Vagina (tissue), 2 donors: ENCODE results near the gene MXD4. TPM values are rescaled to one million over a fixed set of nuclear protein-coding genes. Genes with fewer than 3 reads are reported as not detected.

Experiments used
- DNase-seq, 2 donors: peaks; one replicate each; pipeline ENCODE4 v3.0.0-alpha.2; 2017; ENCODE audit errors: extremely low spot score in 2 of 2
- H3K27ac ChIP-seq: fragments of 200-600 bp; sonication (generic); one replicate; pipeline ENCODE4 v1.5.1; 2019
- H3K27me3 ChIP-seq: fragments of 200-600 bp; sonication (generic); one replicate; pipeline ENCODE4 v1.5.1; 2019
- H3K36me3 ChIP-seq, 2 donors: fragments of 200-600 bp; sonication (generic); one replicate each; pipeline ENCODE4 v1.5.1; 2017 to 2019
- H3K4me1 ChIP-seq: fragments of 200-600 bp; sonication (generic); one replicate; pipeline ENCODE4 v1.5.1; 2019
- H3K4me3 ChIP-seq, 2 donors: fragments of 200-600 bp; sonication (generic); 1 replicate in 1 of 2; 2 replicates in 1 of 2; pipeline ENCODE4 v1.5.1; 2016 to 2019
- H3K9me3 ChIP-seq: fragments of 200-600 bp; sonication (generic); one replicate; pipeline ENCODE4 v1.5.1; 2019
- POLR2A ChIP-seq, 2 donors: fragments of 450-650 bp; IDR thresholded peaks; one replicate each; pipeline ENCODE4 v1.6.1; 2017; ENCODE audit warnings: antibody characterized with exemption in 2 of 2, mild to moderate bottlenecking in 2 of 2, moderate library complexity in 2 of 2
- POLR2AphosphoS5 ChIP-seq, 2 donors: sonication (generic); formaldehyde crosslinking; IDR thresholded peaks; one replicate each; pipeline ENCODE4 v1.9.0; 2017; ENCODE audit warnings: antibody characterized with exemption in 2 of 2, mild to moderate bottlenecking in 2 of 2, low read depth in 1 of 2; ENCODE audit not compliant: insufficient read depth in 1 of 2
- intact Hi-C: fragments of 100-400 bp; cut with DNase I; formaldehyde crosslinking; loops from one replicate; pipeline ENCODE4 v1.15.1; 2023
- total RNA-seq: library from RNA; depleted of rRNA; stranded (reverse); fragments of >200 nt; gene quantifications from one replicate; pipeline ENCODE4 v1.2.3, GENCODE V29; 2016
- TF ChIP-seq, protein P1 (sequence below), 3 experiments: fragments of 450-650 bp in 2 of 3; fragments of 200-600 bp in 1 of 3; sonication (generic) in 1 of 3; IDR thresholded peaks; one replicate each; pipeline ENCODE4 v1.5.1; 2017 to 2019; ENCODE audit warnings: antibody characterized with exemption in 3 of 3, mild to moderate bottlenecking in 2 of 3, moderate library complexity in 2 of 3

Gene MXD4
- total RNA-seq, 1 donor from 2014 or later: 27.5 TPM

DNA sequence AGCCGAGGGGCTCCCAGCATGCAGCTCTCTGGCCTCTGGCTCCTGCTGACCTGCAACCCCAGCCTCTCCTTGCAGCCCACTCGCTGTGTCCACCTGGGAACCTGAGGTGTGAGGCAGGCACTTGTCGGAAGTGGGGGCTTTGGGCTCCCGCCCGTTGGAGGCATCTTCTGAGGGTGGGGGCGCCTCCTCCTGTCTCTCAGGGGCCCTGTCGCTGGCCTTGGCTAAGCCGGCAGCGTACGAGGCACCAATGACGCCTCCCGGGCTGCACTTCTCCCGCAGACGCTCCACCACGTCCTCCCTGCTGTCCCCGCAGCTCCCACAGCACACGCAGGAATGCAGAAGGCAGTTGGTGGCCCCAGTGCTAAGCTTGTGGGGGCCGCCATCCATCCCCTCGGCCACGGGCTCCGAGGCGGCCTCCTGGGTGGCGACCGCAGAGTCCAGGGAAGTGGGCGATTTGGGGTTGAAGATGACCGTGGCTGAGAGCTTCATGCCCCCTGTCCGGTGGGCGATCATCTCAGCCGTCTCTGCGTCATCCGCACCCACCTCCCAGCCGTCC lies 42.5 kb upstream of the MXD4 start:
- Histone ChIP-seq H3K4me3 (no peak overlapping the region), H3K9me3 (no peaks in the 10 kb centered on the region), H3K27ac (no peak overlapping the region), H3K27me3 (no peaks in the 10 kb centered on the region), H3K36me3 (no peaks in the 10 kb centered on the region), H3K4me1 (no peaks in the 10 kb centered on the region)
- peak; percentile 74 to 90 for DNase-seq
- TF ChIP-seq POLR2AphosphoS5 (IDR thresholded peaks at IDR 0.05; ENCODE audit: insufficient read depth in 1 of 2, low read depth in 1 of 2) (no peak), POLR2A (IDR thresholded peaks at IDR 0.05) (no peak)
- TF ChIP-seq, protein P1, sequence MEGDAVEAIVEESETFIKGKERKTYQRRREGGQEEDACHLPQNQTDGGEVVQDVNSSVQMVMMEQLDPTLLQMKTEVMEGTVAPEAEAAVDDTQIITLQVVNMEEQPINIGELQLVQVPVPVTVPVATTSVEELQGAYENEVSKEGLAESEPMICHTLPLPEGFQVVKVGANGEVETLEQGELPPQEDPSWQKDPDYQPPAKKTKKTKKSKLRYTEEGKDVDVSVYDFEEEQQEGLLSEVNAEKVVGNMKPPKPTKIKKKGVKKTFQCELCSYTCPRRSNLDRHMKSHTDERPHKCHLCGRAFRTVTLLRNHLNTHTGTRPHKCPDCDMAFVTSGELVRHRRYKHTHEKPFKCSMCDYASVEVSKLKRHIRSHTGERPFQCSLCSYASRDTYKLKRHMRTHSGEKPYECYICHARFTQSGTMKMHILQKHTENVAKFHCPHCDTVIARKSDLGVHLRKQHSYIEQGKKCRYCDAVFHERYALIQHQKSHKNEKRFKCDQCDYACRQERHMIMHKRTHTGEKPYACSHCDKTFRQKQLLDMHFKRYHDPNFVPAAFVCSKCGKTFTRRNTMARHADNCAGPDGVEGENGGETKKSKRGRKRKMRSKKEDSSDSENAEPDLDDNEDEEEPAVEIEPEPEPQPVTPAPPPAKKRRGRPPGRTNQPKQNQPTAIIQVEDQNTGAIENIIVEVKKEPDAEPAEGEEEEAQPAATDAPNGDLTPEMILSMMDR (IDR thresholded peaks at IDR 0.05): no peak
- intact Hi-C loops: no loop called here

DNA sequence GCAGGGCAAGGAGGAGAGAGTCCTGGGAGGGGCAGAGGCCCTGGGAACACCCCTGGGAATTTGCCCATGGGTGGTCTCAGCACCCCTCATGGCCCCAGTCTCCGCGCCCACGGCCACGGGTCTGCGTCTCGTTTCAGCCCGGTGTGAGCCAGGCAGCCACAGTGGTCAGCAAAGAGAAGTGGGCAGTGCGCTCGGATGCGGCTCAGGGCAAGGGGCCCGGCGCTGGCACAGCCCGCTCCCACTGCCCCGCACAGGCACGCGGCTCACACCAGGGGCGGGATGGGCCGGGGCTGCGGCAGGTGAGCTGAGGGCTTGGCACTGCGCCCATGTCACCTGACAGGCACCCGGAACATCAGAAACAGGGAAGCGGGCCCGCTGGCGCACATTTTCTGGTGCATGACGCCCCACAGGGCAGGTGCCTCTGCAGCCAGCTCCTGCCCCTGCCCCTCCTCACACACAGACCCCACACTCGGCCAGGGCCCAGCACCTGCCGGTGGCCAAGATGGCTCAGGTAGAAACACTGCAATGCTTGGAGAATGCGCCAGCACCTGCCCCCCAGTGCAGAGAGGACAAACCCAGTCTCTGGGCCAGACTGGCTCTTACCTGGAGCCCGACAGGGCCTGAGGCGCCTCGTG lies 41.9 kb upstream of the MXD4 start:
- no peak overlapping the region for H3K4me3 ChIP-seq
- intact Hi-C loops: no loop called here
- H3K27ac ChIP-seq: no peak overlapping the region
- DNase-seq: peak in 1 of 2 donors; percentile 82
- H3K4me1 ChIP-seq: no peaks in the 10 kb centered on the region
- H3K36me3 ChIP-seq: no peaks in the 10 kb centered on the region
- H3K27me3 ChIP-seq: no peaks in the 10 kb centered on the region
- TF ChIP-seq POLR2A (IDR thresholded peaks at IDR 0.05) (no peak), POLR2AphosphoS5 (IDR thresholded peaks at IDR 0.05; ENCODE audit: insufficient read depth in 1 of 2, low read depth in 1 of 2) (no peak)
- TF ChIP-seq, protein P1 (IDR thresholded peaks at IDR 0.05): no peak
- no peaks in the 10 kb centered on the region for H3K9me3 ChIP-seq

- no peaks in the 10 kb centered on the region for H3K9me3 ChIP-seq
- intact Hi-C loops: no loop called here
- no peaks in the 10 kb centered on the region for H3K36me3 ChIP-seq
- DNase-seq: no peak
- H3K27me3 ChIP-seq: no peaks in the 10 kb centered on the region
- TF ChIP-seq POLR2AphosphoS5 (IDR thresholded peaks at IDR 0.05; ENCODE audit: insufficient read depth in 1 of 2, low read depth in 1 of 2) (no peak), POLR2A (IDR thresholded peaks at IDR 0.05) (no peak)
- TF ChIP-seq, protein P1 (IDR thresholded peaks at IDR 0.05): no peak
- no peak overlapping the region for H3K27ac ChIP-seq
- no peak overlapping the region for H3K4me3 ChIP-seq
- no peaks in the 10 kb centered on the region for H3K4me1 ChIP-seq
Observed at GRCh38 chr4:2303121-2303685, 41.3 kb upstream of the MXD4 start.

DNA sequence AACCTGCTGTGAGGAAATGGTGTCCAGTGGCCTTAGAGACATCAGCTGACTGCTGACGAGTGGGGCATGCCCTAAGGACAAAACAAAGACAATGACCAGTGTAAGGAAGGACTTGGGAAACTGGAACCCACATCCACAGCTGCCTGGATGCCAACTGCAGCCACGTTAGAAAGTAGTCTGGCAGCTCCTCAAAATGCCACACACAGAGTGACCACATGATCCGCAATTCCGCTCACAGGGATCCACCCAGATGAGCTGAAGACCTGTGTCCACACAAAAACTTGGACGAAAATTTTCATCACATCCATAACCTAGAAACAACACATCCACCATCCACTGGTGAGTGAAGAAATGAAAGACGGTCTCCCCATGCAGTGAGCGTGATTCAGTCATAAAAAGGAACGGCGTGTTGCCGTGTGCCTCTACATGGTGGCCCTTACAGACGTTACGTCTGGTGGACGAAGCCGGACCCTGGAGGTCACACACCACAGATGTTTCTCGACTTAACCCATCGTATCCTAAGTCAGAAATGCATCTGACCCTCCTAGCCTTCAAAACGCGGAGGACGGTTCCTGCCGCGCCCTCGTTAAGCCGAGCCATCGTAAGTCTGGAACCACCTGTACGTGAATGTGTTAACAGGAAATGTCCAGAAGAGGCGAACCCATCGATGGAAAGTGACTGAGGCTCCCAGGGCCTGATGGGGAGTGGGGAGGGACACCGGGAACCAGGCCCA lies 40.6 kb upstream of the MXD4 start:
- DNase-seq: peak in 1 of 2 donors; percentile 77
- Histone ChIP-seq H3K4me3 (no peak overlapping the region), H3K9me3 (no peaks in the 10 kb centered on the region), H3K36me3 (no peaks in the 10 kb centered on the region), H3K27ac (no peak overlapping the region), H3K27me3 (no peaks in the 10 kb centered on the region), H3K4me1 (no peaks in the 10 kb centered on the region)
- TF ChIP-seq, protein P1 (IDR thresholded peaks at IDR 0.05): no peak
- TF ChIP-seq POLR2AphosphoS5 (IDR thresholded peaks at IDR 0.05; ENCODE audit: insufficient read depth in 1 of 2, low read depth in 1 of 2): no peak
- no peak for TF ChIP-seq POLR2A (IDR thresholded peaks at IDR 0.05)
- intact Hi-C loops: no loop called here
